MM.1S (cell line): Measurements from ENCODE around the gene FASTKD1.

Experiments
- DNase-seq: peaks from one replicate; pipeline ENCODE4 v3.0.0-alpha.2; 2015
- H2AFZ ChIP-seq: fragments of 300-600 bp; sonication (generic); 2 replicates; pipeline ENCODE4 v1.6.0; 2016; ENCODE audit warnings: antibody characterized with exemption, low read length
- H3F3A ChIP-seq: fragments of 300-600 bp; sonication (generic); 2 replicates; pipeline ENCODE4 v1.6.1; 2016; ENCODE audit warnings: mild to moderate bottlenecking, antibody characterized with exemption, low read length, moderate library complexity, mixed read lengths; ENCODE audit not compliant: insufficient read depth
- H3K27ac ChIP-seq: fragments of 300-600 bp; sonication (generic); 2 replicates; pipeline ENCODE4 v1.5.1; 2016; ENCODE audit warnings: mild to moderate bottlenecking, low read length
- H3K27me3 ChIP-seq: fragments of 300-600 bp; sonication (generic); replicated peaks from 2 replicates; pipeline ENCODE4 v1.6.0; 2016; ENCODE audit warnings: low read length; ENCODE audit not compliant: insufficient read depth
- H3K36me3 ChIP-seq: fragments of 300-600 bp; sonication (generic); replicated peaks from 2 replicates; pipeline ENCODE4 v1.6.1; 2016; ENCODE audit warnings: mild to moderate bottlenecking, low read length, mixed read lengths; ENCODE audit not compliant: insufficient read depth
- H3K4me1 ChIP-seq: fragments of 300-600 bp; sonication (generic); 2 replicates; pipeline ENCODE4 v1.6.1; 2016; ENCODE audit warnings: low read length, mixed read lengths
- H3K4me2 ChIP-seq: fragments of 300-600 bp; sonication (generic); 2 replicates; pipeline ENCODE4 v1.6.0; 2016; ENCODE audit warnings: low read depth, low read length
- H3K4me3 ChIP-seq: fragments of 300-600 bp; sonication (generic); 2 replicates; pipeline ENCODE4 v1.5.1; 2016; ENCODE audit warnings: low read length, mixed read lengths
- H3K79me2 ChIP-seq: fragments of 300-600 bp; sonication (generic); 2 replicates; pipeline ENCODE4 v1.6.1; 2016; ENCODE audit warnings: mixed run types, low read length, mixed read lengths
- H3K9ac ChIP-seq: fragments of 300-600 bp; sonication (generic); 2 replicates; pipeline ENCODE4 v1.6.1; 2016; ENCODE audit warnings: low read length, mixed read lengths
- H3K9me2 ChIP-seq: fragments of 300-600 bp; sonication (generic); replicated peaks from 2 replicates; pipeline ENCODE4 v1.6.1; 2016; ENCODE audit warnings: mild to moderate bottlenecking, low read length, mixed read lengths; ENCODE audit not compliant: insufficient read depth
- H3K9me3 ChIP-seq: fragments of 300-600 bp; sonication (generic); replicated peaks from 2 replicates; pipeline ENCODE4 v1.6.1; 2016; ENCODE audit warnings: mild to moderate bottlenecking, low read length, mixed read lengths; ENCODE audit not compliant: insufficient read depth
- H4K20me1 ChIP-seq: fragments of 300-600 bp; sonication (generic); 2 replicates; pipeline ENCODE4 v1.6.1; 2016; ENCODE audit warnings: mild to moderate bottlenecking, low read length, moderate library complexity, mixed read lengths; ENCODE audit not compliant: insufficient read depth
- EZH2 ChIP-seq: fragments of 300-600 bp; sonication (generic); optimal IDR thresholded peaks from 2 replicates; pipeline ENCODE3; 2017; ENCODE audit warnings: low read depth, mild to moderate bottlenecking, antibody characterized with exemption, low read length, mixed read lengths
- EZH2phosphoT487 ChIP-seq: fragments of 300-600 bp; sonication (generic); IDR thresholded peaks from 2 replicates; pipeline ENCODE4 v1.6.1; 2018; ENCODE audit warnings: antibody characterized with exemption, low read length
- TF ChIP-seq, protein P1 (sequence below): fragments of 300-600 bp; sonication (generic); IDR thresholded peaks from 2 replicates; pipeline ENCODE4 v1.5.1; 2016; ENCODE audit warnings: antibody characterized with exemption, low read length, mixed read lengths

The FASTKD1 gene, protein sequence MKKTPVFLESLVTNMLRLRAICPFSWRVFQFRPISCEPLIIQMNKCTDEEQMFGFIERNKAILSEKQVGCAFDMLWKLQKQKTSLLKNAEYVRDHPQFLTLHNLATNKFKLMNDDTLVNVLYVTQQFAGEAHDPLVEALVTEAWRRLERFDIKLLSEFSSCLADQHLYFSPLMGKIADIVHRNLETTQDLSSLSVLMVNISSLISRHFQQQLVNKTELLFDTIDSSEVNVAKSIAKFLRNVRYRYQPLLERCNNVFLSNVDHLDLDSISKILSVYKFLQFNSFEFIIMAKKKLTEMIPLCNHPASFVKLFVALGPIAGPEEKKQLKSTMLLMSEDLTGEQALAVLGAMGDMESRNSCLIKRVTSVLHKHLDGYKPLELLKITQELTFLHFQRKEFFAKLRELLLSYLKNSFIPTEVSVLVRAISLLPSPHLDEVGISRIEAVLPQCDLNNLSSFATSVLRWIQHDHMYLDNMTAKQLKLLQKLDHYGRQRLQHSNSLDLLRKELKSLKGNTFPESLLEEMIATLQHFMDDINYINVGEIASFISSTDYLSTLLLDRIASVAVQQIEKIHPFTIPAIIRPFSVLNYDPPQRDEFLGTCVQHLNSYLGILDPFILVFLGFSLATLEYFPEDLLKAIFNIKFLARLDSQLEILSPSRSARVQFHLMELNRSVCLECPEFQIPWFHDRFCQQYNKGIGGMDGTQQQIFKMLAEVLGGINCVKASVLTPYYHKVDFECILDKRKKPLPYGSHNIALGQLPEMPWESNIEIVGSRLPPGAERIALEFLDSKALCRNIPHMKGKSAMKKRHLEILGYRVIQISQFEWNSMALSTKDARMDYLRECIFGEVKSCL

DNA sequence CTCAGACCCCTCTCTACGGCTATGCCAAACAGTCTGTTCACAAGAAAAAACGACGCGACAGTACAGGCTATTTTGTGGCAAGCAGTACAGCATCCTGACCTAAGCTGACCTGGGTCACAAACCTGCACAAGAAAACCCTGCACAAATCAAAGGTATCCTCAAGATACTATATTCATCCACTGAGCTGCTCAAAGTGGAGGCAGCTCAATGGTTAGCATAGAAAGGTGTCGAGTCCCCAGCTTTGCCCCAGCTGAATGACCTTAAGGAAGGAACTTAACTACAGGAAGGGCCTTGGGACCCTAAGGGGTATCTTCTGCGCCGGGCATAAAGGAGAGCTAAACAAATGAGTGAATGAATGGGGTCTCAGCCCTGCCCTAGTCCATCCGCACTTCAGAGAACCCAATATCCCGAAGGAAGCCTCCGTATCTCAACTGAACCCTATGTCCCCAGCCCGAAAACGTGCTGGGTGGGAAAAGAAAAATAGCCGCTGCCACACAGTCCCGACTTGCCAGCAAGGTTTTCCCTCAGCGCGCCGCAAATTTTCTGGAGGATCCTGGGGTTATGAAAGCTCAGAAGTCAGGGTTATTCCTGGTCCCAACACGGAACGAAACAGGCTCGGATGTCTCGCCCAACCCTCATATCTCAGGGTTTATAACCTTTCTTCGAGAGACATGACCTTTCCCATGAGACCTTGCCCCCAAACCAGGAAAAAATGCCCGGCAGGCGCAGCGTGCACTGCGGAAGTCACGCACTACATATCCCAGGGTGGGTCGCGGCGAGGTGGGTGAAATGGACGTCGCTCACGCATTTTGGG, at the start of gene FASTKD1:
FASTKD1 (minus strand) TSS at position 706 of the 814 bp plus-strand sequence. CDS start 1,836 bp downstream, outside the sequence.
- peak within 1 kb of the TSS; percentile 77 for H3K9ac ChIP-seq
- H3K79me2 ChIP-seq, result peaks cover 46% of the 10 kb centered on the region
- H3K4me2 ChIP-seq, result peak within 1 kb of the TSS; percentile 84
- TF ChIP-seq, protein P1, sequence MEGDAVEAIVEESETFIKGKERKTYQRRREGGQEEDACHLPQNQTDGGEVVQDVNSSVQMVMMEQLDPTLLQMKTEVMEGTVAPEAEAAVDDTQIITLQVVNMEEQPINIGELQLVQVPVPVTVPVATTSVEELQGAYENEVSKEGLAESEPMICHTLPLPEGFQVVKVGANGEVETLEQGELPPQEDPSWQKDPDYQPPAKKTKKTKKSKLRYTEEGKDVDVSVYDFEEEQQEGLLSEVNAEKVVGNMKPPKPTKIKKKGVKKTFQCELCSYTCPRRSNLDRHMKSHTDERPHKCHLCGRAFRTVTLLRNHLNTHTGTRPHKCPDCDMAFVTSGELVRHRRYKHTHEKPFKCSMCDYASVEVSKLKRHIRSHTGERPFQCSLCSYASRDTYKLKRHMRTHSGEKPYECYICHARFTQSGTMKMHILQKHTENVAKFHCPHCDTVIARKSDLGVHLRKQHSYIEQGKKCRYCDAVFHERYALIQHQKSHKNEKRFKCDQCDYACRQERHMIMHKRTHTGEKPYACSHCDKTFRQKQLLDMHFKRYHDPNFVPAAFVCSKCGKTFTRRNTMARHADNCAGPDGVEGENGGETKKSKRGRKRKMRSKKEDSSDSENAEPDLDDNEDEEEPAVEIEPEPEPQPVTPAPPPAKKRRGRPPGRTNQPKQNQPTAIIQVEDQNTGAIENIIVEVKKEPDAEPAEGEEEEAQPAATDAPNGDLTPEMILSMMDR, result no peak
- TF ChIP-seq EZH2, result no peak
- H3K4me3 ChIP-seq, result peak within 1 kb of the TSS; percentile 76
- peak within 1 kb of the TSS; percentile 59 for H2AFZ ChIP-seq
- peak within 1 kb of the TSS; percentile 76 for H3K27ac ChIP-seq
- H4K20me1 ChIP-seq, result no peaks in the 10 kb centered on the region
- no peaks in the 10 kb centered on the region for H3K9me3 ChIP-seq
- no peaks in the 10 kb centered on the region for H3K9me2 ChIP-seq
- H3F3A ChIP-seq, result peaks cover 13% of the 10 kb centered on the region
- no peaks in the 10 kb centered on the region for H3K27me3 ChIP-seq
- DNase-seq, result peak; percentile 94
- no peaks in the 10 kb centered on the region for H3K36me3 ChIP-seq
- peaks cover 10% of the 10 kb centered on the region for H3K4me1 ChIP-seq

DNA sequence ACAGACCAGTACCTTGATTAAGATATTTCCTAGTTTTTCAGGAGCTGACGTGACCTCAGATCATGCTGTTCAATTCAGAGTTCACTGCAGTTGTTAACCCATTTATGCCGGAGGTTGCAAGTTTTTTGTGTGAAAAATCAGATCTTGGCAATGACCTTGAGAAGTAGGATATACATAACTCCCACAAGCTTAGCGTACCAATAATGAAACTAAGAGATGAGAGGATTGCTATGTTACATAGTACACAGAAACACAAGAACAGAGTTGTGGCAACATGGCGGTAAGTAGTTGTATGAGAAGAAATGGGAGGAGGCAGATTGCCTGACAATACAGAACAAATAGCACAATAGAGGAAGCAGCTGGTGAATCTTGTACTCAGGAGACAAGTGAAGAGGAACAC, 49.6 kb upstream of the FASTKD1 start:
- no peak overlapping the region for H2AFZ ChIP-seq
- no peaks in the 10 kb centered on the region for H3K27me3 ChIP-seq
- H3K27ac ChIP-seq, result no peak overlapping the region
- peaks cover 19% of the 10 kb centered on the region for H3K36me3 ChIP-seq
- H3K4me1 ChIP-seq, result no peaks in the 10 kb centered on the region
- no peak for DNase-seq
- TF ChIP-seq EZH2 (no peak), EZH2phosphoT487 (no peak)
- TF ChIP-seq, protein P1, result no peak
- H4K20me1 ChIP-seq, result no peaks in the 10 kb centered on the region
- no peaks in the 10 kb centered on the region for H3K9me3 ChIP-seq
- no peak overlapping the region for H3K9ac ChIP-seq
- no peaks in the 10 kb centered on the region for H3K9me2 ChIP-seq
- H3F3A ChIP-seq, result no peaks in the 10 kb centered on the region
- peaks cover 19% of the 10 kb centered on the region for H3K79me2 ChIP-seq
- no peak overlapping the region for H3K4me3 ChIP-seq
- no peak overlapping the region for H3K4me2 ChIP-seq

DNA sequence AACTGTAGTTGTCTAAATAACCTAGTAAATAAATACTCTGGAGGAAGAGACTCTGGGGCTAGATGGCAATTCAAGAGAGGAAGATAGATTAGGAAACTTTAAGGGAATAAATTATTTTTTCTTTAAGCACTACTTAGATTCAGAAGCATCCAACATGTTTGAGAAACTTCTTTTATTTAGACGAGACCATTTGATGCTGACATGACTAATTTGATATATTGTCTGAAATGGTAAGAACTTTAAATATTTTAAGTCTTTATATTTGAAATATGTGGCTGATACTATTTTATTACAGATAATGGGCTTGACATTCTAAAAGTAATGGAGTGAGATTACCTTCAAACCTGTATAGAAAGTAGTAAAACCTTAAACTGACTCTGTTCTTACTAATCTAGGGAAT, 46.8 kb upstream of the FASTKD1 start:
- Histone ChIP-seq H2AFZ (no peak overlapping the region), H3K4me2 (no peak overlapping the region), H3K27me3 (no peaks in the 10 kb centered on the region), H3K4me1 (no peaks in the 10 kb centered on the region), H3K79me2 (peaks cover 28% of the 10 kb centered on the region), H3K4me3 (no peak overlapping the region), H3K9me3 (no peaks in the 10 kb centered on the region), H3F3A (no peaks in the 10 kb centered on the region), H3K27ac (no peak overlapping the region), H3K36me3 (peaks cover 20% of the 10 kb centered on the region), H3K9ac (no peak overlapping the region), H3K9me2 (no peaks in the 10 kb centered on the region), H4K20me1 (no peaks in the 10 kb centered on the region)
- TF ChIP-seq EZH2phosphoT487, result no peak
- TF ChIP-seq EZH2, result no peak
- TF ChIP-seq, protein P1, result no peak
- no peak for DNase-seq
